ENCODE data around the gene CTAGE9.

The CTAGE9 gene

GRCh38 chr6:131683479-131683878 is 27.3 kb downstream of the CTAGE9 start:
- H3K4me3 ChIP-seq (ENCODE audit: low read length) = no peak overlapping the region
- TF ChIP-seq, protein P1, sequence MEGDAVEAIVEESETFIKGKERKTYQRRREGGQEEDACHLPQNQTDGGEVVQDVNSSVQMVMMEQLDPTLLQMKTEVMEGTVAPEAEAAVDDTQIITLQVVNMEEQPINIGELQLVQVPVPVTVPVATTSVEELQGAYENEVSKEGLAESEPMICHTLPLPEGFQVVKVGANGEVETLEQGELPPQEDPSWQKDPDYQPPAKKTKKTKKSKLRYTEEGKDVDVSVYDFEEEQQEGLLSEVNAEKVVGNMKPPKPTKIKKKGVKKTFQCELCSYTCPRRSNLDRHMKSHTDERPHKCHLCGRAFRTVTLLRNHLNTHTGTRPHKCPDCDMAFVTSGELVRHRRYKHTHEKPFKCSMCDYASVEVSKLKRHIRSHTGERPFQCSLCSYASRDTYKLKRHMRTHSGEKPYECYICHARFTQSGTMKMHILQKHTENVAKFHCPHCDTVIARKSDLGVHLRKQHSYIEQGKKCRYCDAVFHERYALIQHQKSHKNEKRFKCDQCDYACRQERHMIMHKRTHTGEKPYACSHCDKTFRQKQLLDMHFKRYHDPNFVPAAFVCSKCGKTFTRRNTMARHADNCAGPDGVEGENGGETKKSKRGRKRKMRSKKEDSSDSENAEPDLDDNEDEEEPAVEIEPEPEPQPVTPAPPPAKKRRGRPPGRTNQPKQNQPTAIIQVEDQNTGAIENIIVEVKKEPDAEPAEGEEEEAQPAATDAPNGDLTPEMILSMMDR (conservative IDR thresholded peaks at IDR 0.05; ENCODE audit: low read depth, low read length) = no peak
- no peak for DNase-seq (ENCODE audit: low read depth)

GRCh38 chr6:131682442-131682841 is 28.4 kb downstream of the CTAGE9 start:
- TF ChIP-seq, protein P1 (conservative IDR thresholded peaks at IDR 0.05; ENCODE audit: low read depth, low read length) = no peak
- no peak overlapping the region for H3K4me3 ChIP-seq (ENCODE audit: low read length)
- no peak for DNase-seq (ENCODE audit: low read depth)

GRCh38 chr6:131681585-131681984 is 29.2 kb downstream of the CTAGE9 start:
- no peak for DNase-seq (ENCODE audit: low read depth)
- no peak overlapping the region for H3K4me3 ChIP-seq (ENCODE audit: low read length)
- TF ChIP-seq, protein P1 (conservative IDR thresholded peaks at IDR 0.05; ENCODE audit: low read depth, low read length) = no peak

- no peak for DNase-seq (ENCODE audit: low read depth)
- TF ChIP-seq, protein P1 (conservative IDR thresholded peaks at IDR 0.05; ENCODE audit: low read depth, low read length) = no peak
- no peak overlapping the region for H3K4me3 ChIP-seq (ENCODE audit: low read length)
Measured at GRCh38 chr6:131680868-131681267, 29.9 kb downstream of the CTAGE9 start.

GRCh38 chr6:131678442-131678841 is 32.4 kb downstream of the CTAGE9 start:
- TF ChIP-seq, protein P1 (conservative IDR thresholded peaks at IDR 0.05; ENCODE audit: low read depth, low read length) = no peak
- H3K4me3 ChIP-seq (ENCODE audit: low read length) = no peak overlapping the region
- DNase-seq (ENCODE audit: low read depth) = no peak

- H3K4me3 ChIP-seq (ENCODE audit: low read length) = no peak overlapping the region
- DNase-seq (ENCODE audit: low read depth) = no peak
- TF ChIP-seq, protein P1 (conservative IDR thresholded peaks at IDR 0.05; ENCODE audit: low read depth, low read length) = no peak
Measured at GRCh38 chr6:131673184-131673583, 37.6 kb downstream of the CTAGE9 start.

DNA sequence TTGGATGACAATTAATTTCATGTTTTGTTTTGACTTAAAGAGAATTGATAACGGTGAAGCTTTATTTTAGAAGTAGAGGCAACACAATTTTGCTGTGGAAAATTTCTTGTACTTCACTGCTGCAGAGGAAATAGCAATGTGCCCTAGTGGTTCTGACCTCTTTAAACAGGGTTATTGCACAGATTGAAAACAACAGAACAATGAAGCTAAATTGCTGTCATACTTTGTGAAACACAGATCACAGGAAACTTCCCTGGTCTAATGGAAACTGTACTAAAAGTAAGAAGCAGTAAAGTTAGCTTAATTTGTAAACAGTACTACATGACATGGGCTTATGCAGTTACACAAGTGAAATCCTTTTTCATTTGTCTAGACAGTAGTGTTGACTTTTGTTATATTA is 40.9 kb downstream of the CTAGE9 start:
- no peak overlapping the region for H3K4me3 ChIP-seq (ENCODE audit: low read length)
- no peak for DNase-seq (ENCODE audit: low read depth)
- TF ChIP-seq, protein P1 (conservative IDR thresholded peaks at IDR 0.05; ENCODE audit: low read depth, low read length) = no peak

Measured in retinal pigment epithelial cell (primary cell).